HG02943 (cell line): ENCODE results near the gene PADI3.

ENCODE experiments used
- ATAC-seq: cut with Tn5 transposase; IDR thresholded peaks from one replicate; pipeline ENCODE4 v1.9.1; 2021; ENCODE audit warnings: mild to moderate bottlenecking, low read depth, moderate library complexity; ENCODE audit not compliant: unreplicated experiment

Gene PADI3, protein sequence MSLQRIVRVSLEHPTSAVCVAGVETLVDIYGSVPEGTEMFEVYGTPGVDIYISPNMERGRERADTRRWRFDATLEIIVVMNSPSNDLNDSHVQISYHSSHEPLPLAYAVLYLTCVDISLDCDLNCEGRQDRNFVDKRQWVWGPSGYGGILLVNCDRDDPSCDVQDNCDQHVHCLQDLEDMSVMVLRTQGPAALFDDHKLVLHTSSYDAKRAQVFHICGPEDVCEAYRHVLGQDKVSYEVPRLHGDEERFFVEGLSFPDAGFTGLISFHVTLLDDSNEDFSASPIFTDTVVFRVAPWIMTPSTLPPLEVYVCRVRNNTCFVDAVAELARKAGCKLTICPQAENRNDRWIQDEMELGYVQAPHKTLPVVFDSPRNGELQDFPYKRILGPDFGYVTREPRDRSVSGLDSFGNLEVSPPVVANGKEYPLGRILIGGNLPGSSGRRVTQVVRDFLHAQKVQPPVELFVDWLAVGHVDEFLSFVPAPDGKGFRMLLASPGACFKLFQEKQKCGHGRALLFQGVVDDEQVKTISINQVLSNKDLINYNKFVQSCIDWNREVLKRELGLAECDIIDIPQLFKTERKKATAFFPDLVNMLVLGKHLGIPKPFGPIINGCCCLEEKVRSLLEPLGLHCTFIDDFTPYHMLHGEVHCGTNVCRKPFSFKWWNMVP

DNA sequence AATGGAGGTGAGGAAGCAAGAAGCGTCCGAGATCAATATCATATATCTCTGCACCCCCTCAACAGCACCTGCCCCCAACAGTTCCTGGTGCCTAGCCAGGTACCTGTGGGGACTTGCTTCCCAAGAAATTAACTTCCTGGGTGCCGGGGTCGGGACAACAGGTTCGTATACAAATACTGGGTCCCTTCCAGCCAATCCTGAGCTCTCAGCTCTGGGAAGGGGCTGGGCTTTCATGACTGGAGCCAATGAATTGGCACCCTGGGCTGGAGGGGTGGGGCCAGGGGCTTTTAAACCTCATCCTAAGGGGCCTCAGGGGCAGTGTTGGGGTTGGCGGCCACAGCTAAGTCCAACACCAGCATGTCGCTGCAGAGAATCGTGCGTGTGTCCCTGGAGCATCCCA is at the start of gene PADI3:
Gene PADI3 (plus strand): TSS at position 318 of the 400 bp plus-strand sequence. CDS start 40 bp downstream, at position 358.
- ATAC-seq: no peak

DNA sequence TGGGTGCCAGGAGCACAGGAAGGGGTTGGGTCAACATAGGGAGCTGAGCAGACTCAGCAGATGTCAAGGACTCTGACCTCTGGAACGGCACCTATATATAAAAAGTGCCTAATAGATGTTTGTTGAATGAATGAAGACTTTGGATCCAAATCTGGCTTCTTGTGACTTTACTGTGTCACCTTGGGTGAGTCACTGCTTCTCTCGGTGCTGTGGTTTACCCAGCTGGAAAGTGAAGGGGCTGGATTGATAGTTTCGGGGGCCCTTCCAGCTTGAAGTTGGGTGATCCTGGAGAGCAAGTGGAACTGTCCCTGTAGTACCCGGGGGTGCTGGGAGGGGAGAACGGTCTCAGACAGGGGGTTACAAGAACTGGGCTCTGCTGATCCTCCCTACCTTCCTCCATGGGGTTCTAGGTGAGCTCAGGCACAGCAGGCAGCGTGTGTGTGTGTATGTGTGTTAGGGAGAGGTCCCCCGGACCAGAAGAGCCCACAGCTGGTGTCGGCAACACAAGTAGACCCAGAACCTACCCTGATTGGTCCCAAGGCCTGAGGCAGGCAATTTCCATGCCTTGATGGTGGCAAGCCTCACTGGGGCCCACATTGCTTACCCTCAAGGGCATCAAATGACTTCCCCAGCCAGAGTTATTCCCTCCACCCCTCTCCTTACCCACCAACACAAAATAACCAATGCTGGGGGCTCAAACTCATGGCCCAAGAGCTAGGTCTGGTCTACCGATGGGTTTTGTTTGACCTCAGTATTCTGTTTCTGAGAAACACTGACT is 49.4 kb upstream of the PADI3 start:
- no peak for ATAC-seq

DNA sequence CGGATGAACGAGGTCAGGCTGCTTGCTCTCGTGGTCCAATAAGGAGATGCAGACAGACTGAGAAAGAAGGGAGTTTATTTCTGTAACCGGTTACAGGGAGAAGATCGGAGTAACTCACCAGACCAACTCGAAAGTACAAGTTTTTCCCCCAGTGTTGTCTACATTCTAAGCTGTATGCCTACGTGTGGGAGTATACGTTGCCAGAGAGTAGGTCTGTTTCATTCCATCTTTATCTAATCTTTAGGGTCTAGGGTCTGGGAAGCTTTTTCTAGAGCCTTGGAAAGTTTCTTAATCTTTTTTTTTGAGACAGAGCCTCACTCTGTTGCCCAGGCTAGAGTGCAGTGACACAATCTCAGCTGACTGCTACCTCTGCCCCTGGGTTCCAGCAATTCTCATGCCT is 48.7 kb upstream of the PADI3 start:
- ATAC-seq: no peak

DNA sequence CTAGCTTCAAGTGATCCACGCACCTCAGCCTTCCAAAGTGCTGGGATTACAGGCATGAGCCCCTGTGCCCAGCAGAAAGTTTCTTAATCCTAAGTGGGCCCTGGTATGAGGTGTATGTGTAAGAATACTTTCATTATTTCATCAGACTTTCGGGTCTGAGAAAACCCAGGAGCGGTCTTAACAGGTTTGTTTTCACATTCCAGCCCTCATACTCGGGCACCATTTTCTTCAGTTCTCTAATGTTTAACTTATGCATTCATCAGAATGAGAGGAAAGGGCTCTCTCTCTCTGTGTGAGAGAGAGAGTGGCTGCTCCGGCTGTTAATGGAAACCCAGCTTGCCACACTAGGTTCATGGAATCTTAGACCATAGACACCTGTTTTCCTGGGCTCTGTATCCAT is 48.1 kb upstream of the PADI3 start:
- no peak for ATAC-seq

DNA sequence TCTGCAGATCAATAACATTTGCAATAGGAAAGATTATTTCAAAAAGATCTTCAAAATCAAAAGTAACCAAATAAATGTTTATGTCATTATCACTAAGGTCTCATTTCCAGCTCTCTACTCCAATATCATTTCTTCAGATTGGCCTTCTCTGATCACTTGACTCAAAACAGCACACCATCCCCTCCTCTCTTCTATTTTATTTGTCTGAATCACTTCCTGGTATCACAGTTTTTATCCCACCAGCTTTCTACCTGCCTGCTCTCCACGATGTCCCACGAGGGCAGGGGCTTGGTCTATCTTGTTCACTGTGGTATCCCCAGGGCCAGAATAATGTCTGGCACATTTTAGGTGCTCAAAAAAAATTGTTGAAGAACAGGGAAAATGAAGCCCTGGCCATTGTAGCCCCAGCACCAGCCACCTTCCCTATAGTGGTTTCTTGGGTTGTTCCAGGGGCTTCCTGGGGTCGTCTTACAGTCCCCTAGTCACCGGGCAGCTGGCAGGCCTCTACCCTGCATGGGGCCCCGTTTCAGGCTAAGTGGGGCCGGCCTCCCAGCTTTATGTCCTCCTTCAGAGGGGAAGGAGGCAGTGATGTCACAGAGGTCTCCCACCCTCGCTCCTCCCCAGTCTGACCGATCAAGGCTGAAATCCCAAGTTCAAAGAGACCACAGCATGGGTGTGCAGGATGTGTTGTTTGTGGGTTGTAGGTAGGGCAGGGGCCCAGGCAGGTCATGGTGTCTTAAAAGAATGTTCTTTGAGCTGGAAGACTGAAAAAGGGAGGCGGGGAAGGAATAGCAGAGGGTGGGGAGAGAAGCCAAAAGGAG is 47.5 kb upstream of the PADI3 start:
- no peak for ATAC-seq

DNA sequence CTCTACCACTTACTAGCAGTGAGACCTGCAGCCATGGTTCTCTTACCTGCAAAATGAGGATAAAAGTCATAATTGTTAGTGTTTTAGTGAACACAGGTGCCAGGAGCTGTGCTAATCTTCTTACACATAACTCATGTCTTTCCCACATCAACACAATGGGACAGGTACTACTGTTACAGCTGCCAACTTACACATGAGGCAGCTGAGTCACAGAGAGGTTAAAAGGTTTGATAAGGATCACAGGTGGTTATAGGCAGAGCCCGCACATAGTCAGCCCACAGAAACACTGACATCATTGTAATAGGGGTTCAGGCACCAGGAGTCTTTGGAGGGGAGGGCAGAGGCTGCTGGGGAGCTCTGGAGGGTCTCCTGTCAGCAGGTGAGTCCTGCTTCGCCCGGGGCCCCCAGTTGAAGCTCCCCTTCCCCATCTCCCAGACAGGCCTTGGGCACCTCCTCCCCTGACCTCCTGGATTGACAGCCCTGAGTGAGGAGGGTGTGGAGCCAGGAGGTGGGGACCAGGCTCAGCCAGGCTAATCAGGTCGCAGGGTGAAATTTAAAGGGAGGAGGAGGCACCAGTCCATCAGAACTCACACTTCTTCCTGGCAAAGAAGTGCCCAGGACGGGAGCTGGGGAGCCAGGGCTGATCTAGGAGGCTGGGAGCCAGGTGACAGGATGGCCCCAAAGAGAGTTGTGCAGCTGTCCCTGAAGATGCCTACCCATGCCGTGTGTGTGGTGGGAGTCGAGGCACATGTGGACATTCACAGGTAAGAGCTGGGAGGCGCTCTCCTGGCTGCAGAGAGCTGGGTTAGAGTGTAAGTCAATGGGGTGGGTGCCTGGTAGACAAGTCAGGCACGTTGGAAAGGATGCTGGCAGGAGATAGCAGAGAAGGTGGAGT is 44.1 kb upstream of the PADI3 start, which contains the start of gene PADI1:
Gene PADI1 (plus strand): TSS at position 583 of the 895 bp plus-strand sequence. CDS start 90 bp downstream, at position 673.
- no peak for ATAC-seq

DNA sequence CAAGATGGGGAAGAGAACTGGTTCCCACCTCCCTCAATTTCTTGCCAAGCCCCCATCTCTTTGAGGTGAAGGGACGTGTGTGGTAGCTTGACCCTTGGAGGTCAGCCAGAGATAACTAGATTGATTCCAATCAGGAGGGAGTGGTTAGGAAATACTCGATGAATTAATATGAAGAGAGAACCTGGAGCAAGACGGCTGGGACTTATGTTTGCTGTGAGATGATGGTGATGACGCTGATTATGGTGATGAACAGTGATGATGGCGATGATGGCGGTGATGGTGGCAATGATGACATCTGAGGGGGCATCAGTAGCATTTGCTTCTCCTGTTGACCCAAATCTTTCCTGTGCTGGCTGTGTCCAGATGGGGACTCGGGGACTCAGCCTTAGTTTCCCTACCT is 43.2 kb upstream of the PADI3 start:
- ATAC-seq: no peak

DNA sequence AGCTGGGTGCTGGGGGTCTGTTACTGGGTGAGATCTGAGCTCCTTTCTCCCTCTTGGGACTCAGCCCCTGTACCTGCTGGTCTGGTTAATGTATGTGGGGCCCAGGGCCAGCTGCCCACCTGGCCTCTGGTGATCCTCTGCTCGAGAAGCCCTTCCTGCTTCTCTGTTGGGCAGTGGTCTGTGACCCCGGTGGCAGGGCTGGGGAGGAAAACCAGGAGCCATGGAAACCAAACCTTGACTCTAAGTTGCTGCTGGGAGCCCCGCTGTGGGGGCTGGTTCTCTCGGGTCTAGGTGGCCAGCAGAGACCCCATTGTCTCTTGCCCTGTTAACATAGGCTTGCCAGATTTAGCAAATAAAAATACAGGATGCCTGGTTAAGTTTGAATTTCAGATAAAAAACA is 42.7 kb upstream of the PADI3 start:
- ATAC-seq: no peak

DNA sequence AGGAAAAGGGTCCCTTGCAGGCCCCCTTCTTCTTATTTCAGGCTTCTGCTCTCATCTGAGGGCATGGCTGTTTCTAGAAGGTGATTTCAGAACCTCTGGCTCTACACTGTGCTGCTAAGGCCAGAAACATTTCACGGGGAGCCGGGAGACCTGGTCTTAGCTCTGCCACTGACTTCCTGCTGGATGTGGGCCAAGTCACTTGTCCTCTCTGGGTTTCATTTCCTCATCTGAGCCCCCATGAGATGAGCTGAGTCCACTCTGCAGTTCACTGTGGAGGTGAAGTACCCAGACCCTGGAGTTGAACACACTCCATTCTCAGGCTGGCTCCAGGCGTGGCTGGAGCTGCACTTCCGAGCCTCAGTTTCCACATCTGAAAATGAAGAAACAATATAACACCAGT is 41.9 kb upstream of the PADI3 start:
- ATAC-seq: no peak

DNA sequence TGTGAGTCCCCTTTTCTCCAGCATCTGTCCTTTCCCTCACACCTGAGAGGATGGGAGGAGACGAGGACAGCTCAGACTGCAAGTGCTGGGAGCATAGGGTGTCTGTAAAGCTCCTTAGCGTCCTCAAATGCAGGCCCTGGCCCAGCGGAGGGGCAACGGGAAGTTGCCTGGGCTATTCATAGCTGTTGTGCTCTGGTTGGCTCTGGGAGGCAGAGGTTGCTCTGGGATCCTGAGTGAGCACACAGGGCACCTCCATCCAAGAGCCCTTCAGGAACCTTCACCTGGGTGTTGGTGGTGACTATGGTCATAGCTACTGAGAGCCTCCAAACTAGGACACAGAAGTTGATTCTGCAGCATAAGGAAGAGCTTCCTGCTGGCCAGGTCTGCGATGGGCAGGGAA is 41.4 kb upstream of the PADI3 start:
- no peak for ATAC-seq

DNA sequence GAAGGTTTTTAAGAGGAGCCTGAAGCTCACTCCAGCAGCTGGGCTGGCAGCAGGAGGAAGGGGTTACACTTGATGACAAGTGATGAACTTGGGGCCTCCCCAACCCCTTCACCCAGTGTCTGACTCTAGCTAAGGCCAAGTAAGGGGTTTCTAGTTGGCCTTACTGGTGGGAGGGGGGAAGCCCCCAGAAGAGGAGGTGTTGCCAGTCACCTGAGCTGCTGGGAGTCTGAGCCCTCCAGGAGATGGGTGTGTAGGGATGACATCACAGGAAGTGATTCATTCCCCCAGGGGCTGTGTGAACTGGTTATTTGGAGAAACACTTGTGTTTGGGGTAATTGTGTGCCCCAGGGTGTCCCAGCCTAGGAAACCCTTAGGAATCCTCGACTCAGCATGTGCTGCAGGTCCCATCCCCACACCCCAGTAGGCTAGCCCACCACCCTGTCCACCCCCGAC is 40.9 kb upstream of the PADI3 start:
- ATAC-seq: no peak

DNA sequence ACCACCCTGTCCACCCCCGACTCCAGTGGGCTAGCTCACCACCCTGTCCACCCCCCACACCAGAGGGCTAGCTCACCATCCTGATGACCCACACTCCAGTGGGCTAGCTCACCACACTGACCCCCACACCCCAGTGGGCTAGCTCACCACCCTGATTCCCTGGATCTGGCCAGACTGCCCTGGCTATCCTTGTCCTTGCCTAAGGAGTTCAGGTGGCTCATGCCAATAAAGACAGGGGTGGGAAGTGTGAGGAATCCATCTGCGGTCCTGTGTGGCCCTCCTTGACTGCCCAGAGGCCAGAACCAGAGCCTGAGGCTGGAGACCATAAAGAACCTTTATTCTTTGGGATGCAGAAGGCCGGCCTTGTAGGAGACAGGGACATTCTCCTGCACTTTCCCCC is 40.4 kb upstream of the PADI3 start:
- no peak for ATAC-seq

DNA sequence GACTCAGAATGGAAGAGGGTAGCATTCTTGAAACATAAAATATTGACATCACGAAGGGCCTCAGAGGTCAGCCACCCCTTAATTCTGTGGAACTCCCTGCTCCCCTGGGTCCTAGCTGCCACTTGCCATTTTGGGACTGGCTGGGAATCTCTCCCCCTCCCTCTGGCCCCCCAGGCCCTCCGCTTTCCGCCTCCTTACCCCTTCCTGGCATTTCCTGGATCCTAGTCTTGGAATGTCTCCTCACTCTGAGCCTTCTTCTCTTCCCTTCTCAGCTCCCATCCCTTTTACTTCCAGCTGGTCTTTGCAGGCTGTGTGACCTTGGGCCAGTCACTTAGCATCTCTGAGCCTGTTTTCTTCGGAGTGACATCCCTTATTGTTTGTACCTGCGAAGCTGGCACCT is 39.5 kb upstream of the PADI3 start:
- ATAC-seq: no peak

DNA sequence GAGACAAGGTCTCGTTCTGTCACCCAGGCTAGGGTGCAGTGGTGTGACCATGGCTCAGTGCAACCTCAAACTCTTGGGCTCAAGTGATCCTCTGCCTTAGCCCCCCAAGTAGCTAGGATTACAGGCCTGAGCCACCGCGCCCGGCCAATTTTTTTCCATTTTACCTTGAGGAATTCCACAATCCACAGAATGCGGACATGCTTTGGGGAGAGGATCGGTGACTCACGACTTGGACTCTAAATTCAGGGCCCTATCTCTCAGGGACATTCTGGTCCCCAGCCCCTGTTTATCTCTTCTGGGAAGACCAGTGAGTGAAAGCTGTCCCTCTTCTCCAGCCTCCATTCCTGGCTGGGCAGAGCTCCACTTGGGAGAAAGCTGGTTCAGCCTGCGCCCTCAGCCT is 38.7 kb upstream of the PADI3 start:
- ATAC-seq: no peak

DNA sequence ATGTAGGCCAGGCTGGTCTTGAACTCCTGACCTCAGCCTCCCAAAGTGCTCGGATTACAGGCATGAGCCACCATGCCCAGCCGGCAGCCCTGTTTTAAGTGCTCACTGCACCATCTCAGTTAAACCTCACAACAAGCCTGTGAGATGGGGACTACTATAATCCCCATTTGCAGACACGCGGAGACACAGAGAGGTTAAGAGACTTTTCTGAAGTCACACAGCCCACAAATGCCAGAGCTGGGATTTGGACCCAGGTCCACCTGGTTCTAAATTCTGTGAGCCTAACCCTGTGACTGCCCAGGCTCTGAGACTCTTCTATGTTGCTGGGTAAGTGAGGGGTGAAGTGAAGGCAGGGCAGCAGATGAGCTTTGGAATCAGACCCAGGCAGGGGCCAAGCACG is 37.5 kb upstream of the PADI3 start:
- ATAC-seq: no peak

DNA sequence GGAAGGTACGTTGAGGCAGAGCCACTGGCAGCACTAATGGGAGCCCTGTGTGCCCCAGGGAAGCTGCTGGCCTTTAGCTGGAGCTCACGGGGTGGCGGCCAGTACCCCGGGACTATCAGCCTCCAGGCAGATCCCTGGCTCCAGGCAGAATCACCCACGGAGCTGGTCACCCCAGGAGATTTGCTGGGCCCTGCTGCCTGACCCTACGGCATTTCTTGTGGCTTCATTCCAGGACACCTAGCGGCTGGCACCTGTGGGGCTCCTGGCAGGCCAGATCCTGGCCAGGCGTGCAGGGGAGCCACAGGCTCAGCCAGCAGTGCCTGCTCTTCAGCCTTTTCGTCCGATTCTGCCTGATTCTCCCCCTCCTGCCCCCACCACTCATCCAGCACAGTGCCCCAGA is 36.9 kb upstream of the PADI3 start:
- ATAC-seq: no peak

DNA sequence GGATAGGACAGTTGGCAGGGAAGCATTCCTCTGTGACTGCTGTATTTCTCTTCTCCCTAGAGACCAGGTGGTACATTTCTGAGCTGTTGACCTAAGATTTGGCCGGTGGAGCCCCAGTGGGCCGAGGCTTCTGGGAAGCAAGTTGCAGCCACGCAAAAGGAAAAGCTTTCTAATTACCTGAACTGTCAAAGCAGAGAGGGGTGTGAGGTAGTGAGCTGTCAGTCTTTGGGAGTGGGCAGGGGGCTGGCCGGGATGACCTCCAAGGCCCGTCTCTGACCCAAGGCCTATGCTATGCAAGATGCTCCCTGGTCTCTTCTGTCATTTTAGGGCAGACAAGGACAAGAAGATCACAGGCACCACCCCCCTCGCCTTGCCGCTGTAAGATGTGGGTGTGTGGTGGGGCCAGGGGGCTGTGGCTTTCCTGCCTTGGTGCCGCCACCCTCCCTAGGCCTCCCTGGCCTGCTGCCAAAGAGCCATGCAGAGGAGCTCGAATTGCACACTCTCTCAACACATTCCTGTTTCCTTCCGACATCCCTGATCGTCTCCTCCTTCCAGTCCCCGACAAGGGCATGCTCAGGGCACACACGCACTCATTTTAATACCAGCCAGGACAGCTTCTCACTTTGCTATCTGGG is 36.3 kb upstream of the PADI3 start:
- ATAC-seq: no peak

DNA sequence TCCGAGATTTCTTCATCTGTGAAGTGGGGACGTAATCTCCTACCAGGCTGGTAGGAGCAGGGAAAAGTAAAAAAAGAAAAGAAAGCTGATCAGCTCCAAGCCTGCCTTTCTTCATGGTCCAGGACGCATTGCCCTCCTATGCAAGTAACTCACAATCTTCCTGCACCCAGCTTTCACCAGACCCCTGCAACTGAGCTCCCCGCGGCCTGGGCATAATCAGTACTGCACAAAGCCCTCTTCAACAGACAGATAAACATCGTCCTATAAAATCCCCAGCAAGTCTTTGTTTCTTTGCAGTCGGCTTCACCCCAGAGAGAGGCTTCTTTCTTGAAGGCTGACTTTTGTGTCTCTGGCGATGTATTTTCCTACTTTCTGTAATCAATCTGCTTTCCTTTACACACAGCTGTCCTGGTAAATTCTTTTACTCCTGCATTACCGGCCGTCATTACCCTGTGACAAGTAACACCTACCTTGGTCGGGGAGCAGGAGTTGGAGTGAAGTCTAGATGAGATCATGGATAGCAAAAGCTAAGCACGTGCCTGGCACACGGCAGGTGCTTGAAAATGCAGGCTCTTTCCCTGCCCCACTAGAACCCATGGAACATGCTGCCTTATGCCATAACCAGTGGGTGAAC is 35.6 kb upstream of the PADI3 start:
- ATAC-seq: no peak
